ENCODE data around the gene CHERP.

The CHERP gene

DNA sequence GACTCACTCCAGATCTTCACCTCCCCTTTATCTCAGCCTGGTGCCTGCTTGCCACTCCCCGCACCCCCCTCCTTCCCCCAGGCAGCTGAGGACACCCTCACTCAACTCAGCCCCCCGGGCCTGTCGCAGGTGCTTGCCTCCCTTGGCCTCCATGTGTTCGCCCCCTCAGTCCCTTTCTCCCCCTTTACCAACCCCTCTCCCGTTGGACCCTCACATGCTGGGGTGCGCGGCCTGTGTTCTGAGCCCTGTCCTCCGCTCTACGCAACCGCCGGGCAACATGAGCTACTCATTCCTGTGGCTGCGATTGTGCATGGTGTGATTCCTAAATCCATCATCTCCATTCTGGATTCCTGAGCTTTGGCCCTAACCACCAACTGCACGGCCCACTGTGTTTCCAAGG is 5.1 kb downstream of the CHERP start:
- DNase-seq (ENCODE audit: low read depth, low spot score), result no peak
- TF ChIP-seq, protein P1, sequence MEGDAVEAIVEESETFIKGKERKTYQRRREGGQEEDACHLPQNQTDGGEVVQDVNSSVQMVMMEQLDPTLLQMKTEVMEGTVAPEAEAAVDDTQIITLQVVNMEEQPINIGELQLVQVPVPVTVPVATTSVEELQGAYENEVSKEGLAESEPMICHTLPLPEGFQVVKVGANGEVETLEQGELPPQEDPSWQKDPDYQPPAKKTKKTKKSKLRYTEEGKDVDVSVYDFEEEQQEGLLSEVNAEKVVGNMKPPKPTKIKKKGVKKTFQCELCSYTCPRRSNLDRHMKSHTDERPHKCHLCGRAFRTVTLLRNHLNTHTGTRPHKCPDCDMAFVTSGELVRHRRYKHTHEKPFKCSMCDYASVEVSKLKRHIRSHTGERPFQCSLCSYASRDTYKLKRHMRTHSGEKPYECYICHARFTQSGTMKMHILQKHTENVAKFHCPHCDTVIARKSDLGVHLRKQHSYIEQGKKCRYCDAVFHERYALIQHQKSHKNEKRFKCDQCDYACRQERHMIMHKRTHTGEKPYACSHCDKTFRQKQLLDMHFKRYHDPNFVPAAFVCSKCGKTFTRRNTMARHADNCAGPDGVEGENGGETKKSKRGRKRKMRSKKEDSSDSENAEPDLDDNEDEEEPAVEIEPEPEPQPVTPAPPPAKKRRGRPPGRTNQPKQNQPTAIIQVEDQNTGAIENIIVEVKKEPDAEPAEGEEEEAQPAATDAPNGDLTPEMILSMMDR (IDR thresholded peaks at IDR 0.05; ENCODE audit: insufficient read depth, low read length, missing control alignments), result no peak
- ChIA-PET POLR2A (no interaction called here), CTCF (no interaction called here)
- no peak overlapping the region for H3K4me3 ChIP-seq (ENCODE audit: low read depth, low read length)

DNA sequence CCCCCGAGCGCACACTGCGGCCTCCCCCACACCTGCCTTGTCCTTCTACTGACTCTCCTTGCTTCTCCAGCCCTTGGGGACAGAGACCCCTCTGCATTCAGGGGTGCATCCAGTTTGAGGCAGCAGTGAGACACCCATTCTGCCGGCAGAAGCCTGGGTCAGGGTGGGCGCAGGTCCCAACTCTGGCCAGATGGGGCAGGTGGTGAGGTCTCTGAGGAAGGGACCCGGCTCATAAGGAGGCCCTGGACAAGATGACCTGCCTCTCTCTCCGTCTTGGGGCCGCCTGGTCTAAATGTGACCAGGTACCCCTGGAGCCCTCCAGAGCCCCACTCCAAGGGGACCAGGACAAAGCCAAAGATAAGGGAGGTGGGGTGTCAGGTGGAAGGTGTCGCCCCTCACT is 6.1 kb downstream of the CHERP start:
- ChIA-PET POLR2A (no interaction called here), CTCF (no interaction called here)
- H3K4me3 ChIP-seq (ENCODE audit: low read depth, low read length), result no peak overlapping the region
- TF ChIP-seq, protein P1 (IDR thresholded peaks at IDR 0.05; ENCODE audit: insufficient read depth, low read length, missing control alignments), result no peak
- DNase-seq (ENCODE audit: low read depth, low spot score), result no peak

DNA sequence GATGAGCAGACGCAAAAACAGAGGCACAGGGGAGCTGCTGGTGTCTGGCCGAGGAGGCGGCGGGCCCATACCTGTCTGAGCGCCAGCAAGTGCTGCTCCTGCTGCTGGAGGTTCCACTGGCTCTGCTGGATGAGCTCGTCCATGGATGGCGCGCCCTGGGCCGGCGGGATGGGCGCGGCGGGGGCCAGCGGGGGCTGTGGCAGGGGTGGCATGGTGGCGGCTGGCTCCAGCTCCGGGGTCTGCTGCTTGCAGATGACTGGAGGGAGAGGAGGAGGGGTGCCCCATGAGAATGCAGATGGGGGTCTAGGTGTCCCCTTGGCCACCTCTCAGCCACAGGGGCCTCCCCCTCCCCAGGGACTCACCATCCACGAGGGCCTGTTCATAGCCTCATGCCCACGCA is 6.9 kb downstream of the CHERP start:
- DNase-seq (ENCODE audit: low read depth, low spot score), result no peak
- H3K4me3 ChIP-seq (ENCODE audit: low read depth, low read length), result no peak overlapping the region
- CTCF ChIA-PET, result no interaction called here

DNA sequence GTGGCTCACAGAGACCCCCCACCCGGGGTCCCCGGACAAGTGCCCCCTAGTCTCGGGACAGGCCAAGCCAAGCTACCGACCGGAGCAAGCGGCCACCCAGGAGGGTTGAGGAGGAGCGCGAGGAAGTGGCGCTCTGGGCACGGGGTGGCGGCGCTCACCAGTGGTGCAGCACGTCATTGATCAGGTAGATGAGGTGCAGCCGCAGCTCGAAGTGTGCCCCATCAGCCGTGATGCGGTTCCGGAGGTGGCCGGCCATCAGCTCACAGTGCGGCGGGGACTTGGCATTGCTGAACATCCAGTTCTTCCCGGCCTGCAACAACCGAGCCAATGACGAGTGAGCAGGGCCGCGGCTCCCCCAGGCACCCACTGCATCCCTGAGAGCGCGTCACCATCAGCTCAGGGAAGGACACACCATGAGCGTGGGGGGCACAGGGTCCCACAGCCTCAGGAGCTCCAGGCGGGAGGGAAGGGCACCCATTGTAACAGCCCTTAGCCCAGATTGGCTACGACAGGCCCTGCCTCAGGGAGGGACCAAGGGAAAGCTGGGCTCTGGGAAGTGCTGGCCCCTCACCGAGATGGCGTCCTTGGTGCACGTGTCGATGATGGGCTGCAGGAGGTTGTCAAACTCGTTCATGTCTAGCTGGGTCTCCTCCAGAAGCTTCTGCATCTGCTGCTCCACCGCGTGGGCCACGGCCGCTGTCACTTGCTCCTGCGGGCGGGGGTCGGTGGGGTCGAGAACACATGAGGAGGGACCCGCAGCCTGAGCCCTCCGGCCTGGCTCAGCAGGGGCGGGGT is 9.6 kb downstream of the CHERP start:
- H3K4me3 ChIP-seq (ENCODE audit: low read depth, low read length), result no peak overlapping the region
- ChIA-PET CTCF (no interaction called here), POLR2A (no interaction called here)
- TF ChIP-seq, protein P1 (IDR thresholded peaks at IDR 0.05; ENCODE audit: insufficient read depth, low read length, missing control alignments), result no peak
- DNase-seq (ENCODE audit: low read depth, low spot score), result no peak

More for the DNA sequence above, 6.9 kb downstream of the CHERP start:
- POLR2A ChIA-PET, result no interaction called here
- TF ChIP-seq, protein P1 (IDR thresholded peaks at IDR 0.05; ENCODE audit: insufficient read depth, low read length, missing control alignments), result no peak

DNA sequence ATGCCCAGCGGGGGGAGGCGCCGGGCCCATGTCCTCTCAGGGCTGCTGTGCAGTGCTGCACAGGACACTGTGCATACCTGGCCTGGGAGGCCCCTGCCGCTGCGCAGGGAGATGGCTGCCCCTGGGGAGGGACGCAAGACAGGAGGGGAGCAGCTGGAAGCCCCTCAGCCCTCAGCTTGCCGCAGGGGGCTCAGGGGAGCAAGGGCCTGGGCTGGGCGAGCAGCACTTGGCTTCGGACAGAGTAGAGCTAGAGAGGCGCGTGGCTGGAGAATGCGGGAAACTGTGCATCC is 10.9 kb downstream of the CHERP start:
- ChIA-PET CTCF (no interaction called here), POLR2A (no interaction called here)
- H3K4me3 ChIP-seq (ENCODE audit: low read depth, low read length), result no peak overlapping the region
- no peak for DNase-seq (ENCODE audit: low read depth, low spot score)
- TF ChIP-seq, protein P1 (IDR thresholded peaks at IDR 0.05; ENCODE audit: insufficient read depth, low read length, missing control alignments), result no peak

DNA sequence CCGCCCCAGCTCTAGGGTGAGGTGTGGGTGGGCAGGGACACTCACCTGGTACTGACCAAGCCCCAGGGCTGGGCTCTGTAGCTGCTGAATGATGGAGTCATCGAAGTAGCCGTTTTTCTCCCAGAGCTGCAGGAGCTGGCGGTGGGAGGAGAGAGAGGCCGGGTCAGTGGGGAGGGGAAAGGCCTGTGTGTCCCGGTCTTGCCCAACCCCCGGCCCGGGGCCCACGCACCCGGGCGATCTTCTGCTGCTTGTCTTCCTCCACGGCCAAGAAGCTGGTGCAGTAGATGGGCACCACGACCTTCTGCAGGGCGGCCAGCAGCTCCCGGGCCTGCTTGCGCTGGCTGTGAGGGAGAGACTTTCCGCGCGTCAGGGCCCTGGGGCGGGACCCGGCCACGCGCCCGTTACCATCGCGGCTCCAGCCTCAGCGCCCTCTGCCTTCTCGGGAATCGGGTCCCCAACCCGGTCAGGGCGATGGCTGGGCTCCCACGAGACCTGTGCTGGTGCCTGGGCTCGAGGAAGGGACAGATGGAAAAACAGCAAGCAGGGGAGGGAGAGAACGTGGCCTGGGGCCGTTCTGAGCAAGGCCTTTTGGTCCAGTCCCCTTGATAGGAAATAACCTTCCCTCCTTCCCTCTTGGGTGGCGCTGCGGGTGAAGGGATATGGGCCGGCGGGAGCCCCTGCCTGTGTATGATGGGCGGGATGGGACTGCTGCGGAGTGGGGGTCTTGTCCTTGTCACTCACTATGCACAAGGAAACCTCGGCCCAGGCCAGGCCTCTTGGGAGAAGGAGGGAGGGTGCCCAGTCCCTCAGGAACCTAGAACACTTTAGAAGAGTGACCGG is 11.5 kb downstream of the CHERP start:
- H3K4me3 ChIP-seq (ENCODE audit: low read depth, low read length), result no peak overlapping the region
- DNase-seq (ENCODE audit: low read depth, low spot score), result no peak
- TF ChIP-seq, protein P1 (IDR thresholded peaks at IDR 0.05; ENCODE audit: insufficient read depth, low read length, missing control alignments), result no peak
- ChIA-PET POLR2A (no interaction called here), CTCF (no interaction called here)

Data from AG04449 (cell line).